Astrocyte (in vitro differentiated cells and primary cell): ENCODE measurements around the gene TGFBI. TPM values are rescaled to one million over a fixed set of nuclear protein-coding genes. Genes with fewer than 3 reads are reported as not detected.
A peak's percentile ranks its signal among the peaks of the same experiment; 100 is the strongest.

Experiments
- DNase-seq: peaks from one replicate; pipeline ENCODE4 v3.0.0-alpha.2; 2010; ENCODE audit warnings: low read depth
- FAIRE-seq: peaks from 2 replicates; lab custom pipeline; 2011; peaks lifted over from hg19 to GRCh38; lab: Jason Lieb, UNC
- H2AFZ ChIP-seq: 2 replicates; pipeline ENCODE4 v1.6.0; 2012; ENCODE audit warnings: low read depth, low read length, inconsistent platforms
- H3K27ac ChIP-seq: 2 replicates; pipeline ENCODE4 v1.5.1; 2011; ENCODE audit warnings: low read depth, low read length, inconsistent platforms
- H3K27me3 ChIP-seq: 2 replicates; pipeline ENCODE4 v1.6.0; 2011; ENCODE audit warnings: low read length, inconsistent platforms; ENCODE audit not compliant: insufficient read depth
- H3K36me3 ChIP-seq: 2 replicates; pipeline ENCODE4 v1.5.1; 2011; ENCODE audit warnings: low read length, inconsistent platforms; ENCODE audit not compliant: insufficient read depth
- H3K4me1 ChIP-seq: 2 replicates; pipeline ENCODE4 v1.5.1; 2011; ENCODE audit warnings: low read length, inconsistent platforms; ENCODE audit not compliant: insufficient read depth
- H3K4me2 ChIP-seq: 2 replicates; pipeline ENCODE4 v1.6.0; 2012; ENCODE audit warnings: low read length, inconsistent platforms
- H3K4me3 ChIP-seq: 2 replicates; pipeline ENCODE4 v1.5.1; 2011; ENCODE audit warnings: low read depth, mild to moderate bottlenecking, low read length, inconsistent platforms; ENCODE audit not compliant: insufficient read depth
- H3K79me2 ChIP-seq: 2 replicates; pipeline ENCODE4 v1.6.0; 2012; ENCODE audit warnings: mild to moderate bottlenecking, low read length, inconsistent platforms; ENCODE audit not compliant: insufficient read depth
- H3K9ac ChIP-seq: 2 replicates; pipeline ENCODE4 v1.6.0; 2012; ENCODE audit warnings: mild to moderate bottlenecking, low read length, inconsistent platforms
- H3K9me3 ChIP-seq: 2 replicates; pipeline ENCODE4 v1.5.1; 2012; ENCODE audit warnings: low read depth, mild to moderate bottlenecking, low read length, inconsistent platforms; ENCODE audit not compliant: insufficient read depth
- H4K20me1 ChIP-seq: 2 replicates; pipeline ENCODE4 v1.6.0; 2012; ENCODE audit warnings: low read length, inconsistent platforms; ENCODE audit not compliant: insufficient read depth
- H3K27ac Mint-ChIP-seq: one replicate; pipeline ENCODE4 v1.8.0; 2021; ENCODE audit warnings: mild to moderate bottlenecking, mixed read lengths; ENCODE audit not compliant: unreplicated experiment
- H3K27me3 Mint-ChIP-seq: one replicate; pipeline ENCODE4 v1.8.0; 2021; ENCODE audit warnings: low read depth, mixed read lengths; ENCODE audit not compliant: unreplicated experiment
- H3K36me3 Mint-ChIP-seq: one replicate; pipeline ENCODE4 v1.8.0; 2021; ENCODE audit warnings: low read depth, mixed read lengths; ENCODE audit not compliant: unreplicated experiment
- H3K4me1 Mint-ChIP-seq: one replicate; pipeline ENCODE4 v1.8.0; 2021; ENCODE audit warnings: low read depth, mixed read lengths; ENCODE audit not compliant: unreplicated experiment
- H3K4me3 Mint-ChIP-seq: one replicate; pipeline ENCODE4 v1.8.0; 2021; ENCODE audit warnings: mild to moderate bottlenecking, moderate library complexity, mixed read lengths; ENCODE audit not compliant: unreplicated experiment
- H3K9me3 Mint-ChIP-seq: one replicate; pipeline ENCODE4 v1.8.0; 2021; ENCODE audit warnings: mild to moderate bottlenecking, mixed read lengths; ENCODE audit not compliant: unreplicated experiment
- EZH2 ChIP-seq: IDR thresholded peaks from 2 replicates; pipeline ENCODE4 v1.6.1; 2012; ENCODE audit warnings: mild to moderate bottlenecking, low read length, inconsistent platforms; ENCODE audit not compliant: insufficient read depth
- total RNA-seq: library from RNA; stranded (reverse); gene quantifications from 2 replicates; pipeline ENCODE4 v1.2.1, GENCODE V29; 2021
- TF ChIP-seq, protein P1 (sequence below): IDR thresholded peaks from 2 replicates; pipeline ENCODE4 v1.5.1; 2011; ENCODE audit warnings: low read depth, mild to moderate bottlenecking, inconsistent platforms, low read length, moderate library complexity; ENCODE audit not compliant: insufficient read depth

The TGFBI gene
- total RNA-seq, 1 donor from 2014 or later: 1,145 TPM

DNA sequence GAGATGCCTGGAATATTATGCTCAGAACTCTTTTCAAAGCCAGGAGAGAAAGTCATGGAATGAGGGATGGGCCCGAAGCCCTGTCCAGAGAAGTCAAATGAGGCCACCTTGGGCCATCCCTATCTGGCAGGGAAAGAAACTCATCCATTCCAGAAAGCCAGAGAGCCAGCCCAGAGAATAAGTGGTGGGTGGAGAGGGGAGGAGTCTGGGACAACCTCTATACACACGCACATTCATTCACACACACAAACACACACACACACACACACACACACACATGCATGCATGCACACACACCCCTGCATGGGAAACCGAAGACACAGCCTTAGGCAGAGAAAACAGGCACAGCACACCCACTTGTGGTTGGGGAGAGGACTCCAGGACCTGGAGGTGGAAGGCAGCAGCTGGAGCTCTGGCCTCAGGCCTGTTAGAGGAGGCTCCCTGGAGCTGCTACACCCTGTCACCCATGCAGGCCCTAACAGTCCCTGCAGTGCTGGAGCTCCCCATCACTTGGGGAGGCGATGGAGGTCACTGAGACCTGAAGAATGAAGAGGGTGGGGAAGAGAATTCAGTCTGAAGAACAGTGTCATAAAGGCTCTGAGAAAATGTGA is 38.0 kb downstream of the TGFBI start:
- DNase-seq (peak; percentile 71), FAIRE-seq (no peak)
- H3K27me3 Mint-ChIP-seq: no peaks in the 10 kb centered on the region
- peaks cover 58% of the 10 kb centered on the region for H4K20me1 ChIP-seq
- H3K4me3 ChIP-seq: no peak overlapping the region
- peaks cover 72% of the 10 kb centered on the region for H3K36me3 ChIP-seq
- H2AFZ ChIP-seq: no peak overlapping the region
- peaks cover 38% of the 10 kb centered on the region for H3K36me3 Mint-ChIP-seq
- H3K4me3 Mint-ChIP-seq: no peak overlapping the region
- no peak overlapping the region for H3K27ac ChIP-seq
- H3K27ac Mint-ChIP-seq: no peak overlapping the region
- H3K4me1 Mint-ChIP-seq: peaks cover 18% of the 10 kb centered on the region
- TF ChIP-seq, protein P1, sequence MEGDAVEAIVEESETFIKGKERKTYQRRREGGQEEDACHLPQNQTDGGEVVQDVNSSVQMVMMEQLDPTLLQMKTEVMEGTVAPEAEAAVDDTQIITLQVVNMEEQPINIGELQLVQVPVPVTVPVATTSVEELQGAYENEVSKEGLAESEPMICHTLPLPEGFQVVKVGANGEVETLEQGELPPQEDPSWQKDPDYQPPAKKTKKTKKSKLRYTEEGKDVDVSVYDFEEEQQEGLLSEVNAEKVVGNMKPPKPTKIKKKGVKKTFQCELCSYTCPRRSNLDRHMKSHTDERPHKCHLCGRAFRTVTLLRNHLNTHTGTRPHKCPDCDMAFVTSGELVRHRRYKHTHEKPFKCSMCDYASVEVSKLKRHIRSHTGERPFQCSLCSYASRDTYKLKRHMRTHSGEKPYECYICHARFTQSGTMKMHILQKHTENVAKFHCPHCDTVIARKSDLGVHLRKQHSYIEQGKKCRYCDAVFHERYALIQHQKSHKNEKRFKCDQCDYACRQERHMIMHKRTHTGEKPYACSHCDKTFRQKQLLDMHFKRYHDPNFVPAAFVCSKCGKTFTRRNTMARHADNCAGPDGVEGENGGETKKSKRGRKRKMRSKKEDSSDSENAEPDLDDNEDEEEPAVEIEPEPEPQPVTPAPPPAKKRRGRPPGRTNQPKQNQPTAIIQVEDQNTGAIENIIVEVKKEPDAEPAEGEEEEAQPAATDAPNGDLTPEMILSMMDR: no peak
- TF ChIP-seq EZH2: no peak
- H3K9me3 Mint-ChIP-seq: no peaks in the 10 kb centered on the region
- H3K27me3 ChIP-seq: no peaks in the 10 kb centered on the region
- H3K9me3 ChIP-seq: no peaks in the 10 kb centered on the region
- no peak overlapping the region for H3K4me2 ChIP-seq
- H3K9ac ChIP-seq: no peak overlapping the region
- no peaks in the 10 kb centered on the region for H3K79me2 ChIP-seq
- H3K4me1 ChIP-seq: peaks cover 4% of the 10 kb centered on the region

DNA sequence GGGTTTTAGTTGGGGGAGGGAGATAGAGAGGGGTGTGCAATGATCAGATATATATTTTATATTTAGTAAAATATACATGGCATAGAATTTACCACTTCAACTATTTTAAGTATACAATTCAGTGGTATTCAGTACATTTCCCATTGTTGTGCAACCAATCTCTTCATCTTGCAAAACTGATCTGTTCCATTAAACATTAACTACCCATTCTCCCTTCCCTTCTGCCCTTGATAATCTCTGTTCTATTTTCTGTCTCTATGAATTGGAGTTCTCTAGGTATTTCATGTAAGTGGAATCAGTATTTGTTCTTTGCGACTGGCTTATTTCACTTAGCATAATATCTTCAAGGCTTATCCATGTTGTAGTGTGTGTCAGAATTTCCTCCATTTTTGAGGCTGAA is 38.6 kb downstream of the TGFBI start:
- Mint-ChIP-seq H3K4me3 (no peak overlapping the region), H3K27ac (no peak overlapping the region), H3K36me3 (peaks cover 34% of the 10 kb centered on the region), H3K4me1 (peaks cover 18% of the 10 kb centered on the region), H3K9me3 (no peaks in the 10 kb centered on the region), H3K27me3 (no peaks in the 10 kb centered on the region)
- TF ChIP-seq, protein P1: no peak
- TF ChIP-seq EZH2: no peak
- Histone ChIP-seq H3K9ac (no peak overlapping the region), H3K9me3 (no peaks in the 10 kb centered on the region), H3K36me3 (peaks cover 66% of the 10 kb centered on the region), H3K27me3 (no peaks in the 10 kb centered on the region), H3K79me2 (no peaks in the 10 kb centered on the region), H3K4me3 (no peak overlapping the region), H3K4me1 (peaks cover 4% of the 10 kb centered on the region), H2AFZ (no peak overlapping the region), H3K4me2 (no peak overlapping the region), H3K27ac (no peak overlapping the region), H4K20me1 (peaks cover 52% of the 10 kb centered on the region)
- DNase-seq (no peak), FAIRE-seq (no peak)
